Measurements from ENCODE around the gene FAM78A.

The FAM78A gene

DNA sequence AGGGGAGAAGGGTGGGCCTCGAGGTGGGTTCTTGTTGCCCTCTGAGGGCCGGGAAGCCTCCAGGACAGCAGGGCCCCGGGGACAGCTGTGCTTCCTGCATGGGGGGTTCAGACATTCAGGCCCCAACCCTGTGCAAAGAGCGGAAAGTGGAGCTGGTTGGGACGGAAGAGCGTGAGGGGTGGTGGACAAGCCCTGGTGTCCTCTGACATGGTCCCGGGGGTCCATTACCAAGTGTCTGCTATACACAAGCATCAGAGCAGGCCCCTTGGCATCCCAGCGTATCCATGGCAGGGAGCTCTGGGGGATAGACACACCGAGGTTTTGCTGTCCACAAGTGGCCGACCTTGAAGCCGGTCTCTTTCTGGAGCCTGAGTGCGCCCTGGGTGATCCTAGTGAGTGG, 22.5 kb upstream of the FAM78A start:
- Histone ChIP-seq H3K4me1 (peaks cover 4% of the 10 kb centered on the region), H3K27me3 (no peaks in the 10 kb centered on the region), H3K4me3 (ENCODE audit: low read depth, low read length) (no peak overlapping the region), H3K36me3 (0 out of 2 replicates have a peak, but pooled peaks cover 4% of the 10 kb centered on the region), H3K9me3 (no peaks in the 10 kb centered on the region)
- TF ChIP-seq, protein P1, sequence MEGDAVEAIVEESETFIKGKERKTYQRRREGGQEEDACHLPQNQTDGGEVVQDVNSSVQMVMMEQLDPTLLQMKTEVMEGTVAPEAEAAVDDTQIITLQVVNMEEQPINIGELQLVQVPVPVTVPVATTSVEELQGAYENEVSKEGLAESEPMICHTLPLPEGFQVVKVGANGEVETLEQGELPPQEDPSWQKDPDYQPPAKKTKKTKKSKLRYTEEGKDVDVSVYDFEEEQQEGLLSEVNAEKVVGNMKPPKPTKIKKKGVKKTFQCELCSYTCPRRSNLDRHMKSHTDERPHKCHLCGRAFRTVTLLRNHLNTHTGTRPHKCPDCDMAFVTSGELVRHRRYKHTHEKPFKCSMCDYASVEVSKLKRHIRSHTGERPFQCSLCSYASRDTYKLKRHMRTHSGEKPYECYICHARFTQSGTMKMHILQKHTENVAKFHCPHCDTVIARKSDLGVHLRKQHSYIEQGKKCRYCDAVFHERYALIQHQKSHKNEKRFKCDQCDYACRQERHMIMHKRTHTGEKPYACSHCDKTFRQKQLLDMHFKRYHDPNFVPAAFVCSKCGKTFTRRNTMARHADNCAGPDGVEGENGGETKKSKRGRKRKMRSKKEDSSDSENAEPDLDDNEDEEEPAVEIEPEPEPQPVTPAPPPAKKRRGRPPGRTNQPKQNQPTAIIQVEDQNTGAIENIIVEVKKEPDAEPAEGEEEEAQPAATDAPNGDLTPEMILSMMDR (IDR thresholded peaks at IDR 0.05; ENCODE audit: low read depth, low read length) = no peak
- DNase-seq = no peak

DNA sequence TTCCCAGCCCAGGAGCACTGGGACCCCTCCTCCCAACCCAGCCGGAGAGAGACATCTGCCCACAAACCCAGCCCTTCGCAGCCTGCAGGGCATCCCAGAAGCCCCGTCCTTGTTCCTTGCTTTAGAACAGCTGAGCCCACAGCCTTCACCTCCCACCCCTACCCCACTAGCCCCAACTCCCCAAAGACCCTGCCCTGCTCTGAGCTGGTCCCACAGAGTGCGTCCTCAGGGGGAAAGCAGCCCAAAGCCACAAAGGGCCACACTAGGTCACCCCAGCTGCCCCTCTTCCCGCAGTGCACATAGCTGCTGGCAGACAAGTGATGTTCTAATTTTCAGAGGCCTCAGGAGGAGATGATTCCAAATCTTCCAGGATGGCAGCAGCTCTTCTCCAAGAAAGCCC, 22.0 kb upstream of the FAM78A start:
- DNase-seq = no peak
- peaks cover 4% of the 10 kb centered on the region for H3K4me1 ChIP-seq
- 0 out of 2 replicates have a peak, but pooled peaks cover 4% of the 10 kb centered on the region for H3K36me3 ChIP-seq
- H3K4me3 ChIP-seq (ENCODE audit: low read depth, low read length) = no peak overlapping the region
- H3K27me3 ChIP-seq = no peaks in the 10 kb centered on the region
- H3K9me3 ChIP-seq = no peaks in the 10 kb centered on the region
- TF ChIP-seq, protein P1 (IDR thresholded peaks at IDR 0.05; ENCODE audit: low read depth, low read length) = no peak

DNA sequence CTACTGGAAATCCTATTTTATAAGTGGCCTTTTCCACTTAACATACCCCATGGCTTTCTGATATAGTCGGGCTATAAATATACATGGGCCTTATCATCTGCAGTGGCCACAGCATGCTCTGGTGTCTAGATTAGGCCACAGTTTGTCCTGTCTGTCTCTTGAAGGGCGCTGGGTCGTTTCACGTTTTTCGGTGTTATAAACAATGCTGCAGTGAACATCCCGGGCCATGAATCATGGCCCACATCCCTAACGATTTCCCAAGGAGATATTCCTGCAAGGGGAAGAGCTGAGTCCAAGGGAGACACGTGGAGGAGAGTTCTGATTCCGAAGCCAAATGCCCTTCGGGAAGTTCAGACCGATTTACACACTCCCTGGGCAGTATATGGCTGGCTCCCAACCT, 21.6 kb upstream of the FAM78A start:
- 0 out of 2 replicates have a peak, but pooled peaks cover 4% of the 10 kb centered on the region for H3K36me3 ChIP-seq

DNA sequence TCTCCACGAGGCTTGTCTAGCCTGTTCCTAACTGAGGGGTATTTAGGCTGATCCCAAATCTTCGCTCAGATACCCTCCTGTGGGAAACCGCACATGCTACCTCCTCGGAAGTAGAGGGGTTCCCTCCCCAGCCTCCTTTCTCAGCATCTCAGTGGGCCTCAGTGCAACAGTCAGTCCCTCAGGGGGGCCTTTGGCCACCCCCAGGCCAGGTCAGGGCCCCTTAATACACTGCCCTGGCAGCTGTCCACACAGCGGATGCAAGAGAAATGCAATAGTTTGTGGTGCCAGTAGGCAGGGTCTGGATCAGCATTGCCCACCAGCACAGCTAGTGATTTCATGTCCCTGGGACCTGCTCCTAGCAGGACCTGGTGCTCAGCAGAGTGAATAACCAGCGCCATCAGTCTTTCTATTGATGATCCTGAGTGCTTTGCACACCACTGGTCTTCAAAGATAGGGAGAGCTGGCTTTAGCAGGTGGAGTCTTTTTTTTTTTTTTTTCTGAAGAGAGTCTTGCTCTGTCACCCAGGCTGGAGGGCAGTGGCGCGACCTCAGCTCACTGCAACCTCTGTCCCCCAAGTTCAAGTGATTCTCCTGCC, 20.7 kb upstream of the FAM78A start:
- no peak for DNase-seq
- TF ChIP-seq, protein P1 (IDR thresholded peaks at IDR 0.05; ENCODE audit: low read depth, low read length) = no peak
- H3K4me3 ChIP-seq (ENCODE audit: low read depth, low read length) = no peak overlapping the region

More for the DNA sequence above, 21.6 kb upstream of the FAM78A start:
- H3K4me1 ChIP-seq = peaks cover 4% of the 10 kb centered on the region
- TF ChIP-seq, protein P1 (IDR thresholded peaks at IDR 0.05; ENCODE audit: low read depth, low read length) = no peak
- H3K9me3 ChIP-seq = no peaks in the 10 kb centered on the region
- DNase-seq = no peak
- H3K27me3 ChIP-seq = no peaks in the 10 kb centered on the region
- H3K4me3 ChIP-seq (ENCODE audit: low read depth, low read length) = no peak overlapping the region

DNA sequence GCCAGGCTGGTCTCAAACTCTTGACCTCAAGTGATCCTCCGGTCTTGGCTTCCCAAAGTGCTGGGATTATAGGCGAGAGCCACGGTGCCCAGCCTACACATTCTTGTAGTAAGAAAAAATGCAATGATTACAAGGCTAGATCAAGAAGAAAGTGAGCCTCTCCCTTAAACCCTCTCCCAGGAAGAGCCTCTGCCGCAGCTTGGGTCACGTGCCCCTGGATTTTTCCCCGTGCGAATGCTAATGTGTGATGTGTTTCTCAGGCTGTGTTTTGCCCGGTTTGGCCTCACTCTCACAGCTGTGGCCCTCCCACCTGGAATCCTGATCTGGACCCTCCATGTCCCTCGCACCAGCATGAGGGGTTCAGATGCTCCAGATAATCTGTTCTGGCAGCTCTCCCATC, 20.1 kb upstream of the FAM78A start:
- no peaks in the 10 kb centered on the region for H3K27me3 ChIP-seq
- TF ChIP-seq, protein P1 (IDR thresholded peaks at IDR 0.05; ENCODE audit: low read depth, low read length) = no peak
- DNase-seq = no peak
- no peaks in the 10 kb centered on the region for H3K9me3 ChIP-seq
- no peak overlapping the region for H3K4me3 ChIP-seq (ENCODE audit: low read depth, low read length)
- H3K36me3 ChIP-seq = 0 out of 2 replicates have a peak, but pooled peaks cover 4% of the 10 kb centered on the region
- H3K4me1 ChIP-seq = peaks cover 4% of the 10 kb centered on the region

More for the DNA sequence above, 20.7 kb upstream of the FAM78A start:
- H3K4me1 ChIP-seq = peaks cover 4% of the 10 kb centered on the region
- H3K36me3 ChIP-seq = 0 out of 2 replicates have a peak, but pooled peaks cover 4% of the 10 kb centered on the region
- no peaks in the 10 kb centered on the region for H3K27me3 ChIP-seq
- H3K9me3 ChIP-seq = no peaks in the 10 kb centered on the region

DNA sequence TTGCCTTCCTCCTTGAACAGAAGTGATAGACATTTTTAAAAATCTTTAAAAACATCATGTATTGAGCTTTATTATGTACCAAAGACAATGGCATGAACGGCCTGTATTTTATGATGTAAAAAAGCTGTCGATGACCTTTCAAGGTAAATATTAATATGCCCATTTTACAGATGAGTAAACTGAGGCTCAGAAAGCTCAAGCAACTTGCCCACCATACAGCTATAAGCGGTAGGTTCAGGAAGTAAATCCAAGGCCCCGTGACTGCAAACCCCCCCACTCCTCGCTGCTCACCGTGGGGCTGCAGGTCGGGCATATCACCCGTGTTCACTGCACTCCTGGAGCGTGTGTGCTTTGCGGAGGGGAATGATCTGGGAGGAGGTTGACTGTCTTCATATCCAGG, 16.6 kb upstream of the FAM78A start:
- Histone ChIP-seq H3K4me3 (ENCODE audit: low read depth, low read length) (no peak overlapping the region), H3K4me1 (peaks cover 8% of the 10 kb centered on the region), H3K36me3 (0 out of 2 replicates have a peak, but pooled peaks cover 4% of the 10 kb centered on the region), H3K27me3 (no peaks in the 10 kb centered on the region), H3K9me3 (no peaks in the 10 kb centered on the region)
- TF ChIP-seq, protein P1 (IDR thresholded peaks at IDR 0.05; ENCODE audit: low read depth, low read length) = no peak
- DNase-seq = no peak
